SK-N-SH treated with all-trans-retinoic acid at 6 μM for 48 hours (cell line): ENCODE results near the gene PLRG1.
A peak's percentile ranks its signal among the peaks of the same experiment; 100 is the strongest.
"Not testable (repeated sequence)": the region's sequence is repeated elsewhere in the genome, so short reads cannot be mapped to it uniquely, and the experiment has no call there.

Experiments
- ATAC-seq: fragments of 200-7000 bp; cut with Tn5 transposase; 3 replicates; pipeline ENCODE4 v1.9.1; 2020; ENCODE audit warnings: mild to moderate bottlenecking, moderate library complexity
- ARNTL ChIP-seq: fragments of 450-650 bp; formaldehyde crosslinking; IDR thresholded peaks from 2 replicates; pipeline ENCODE4 v1.5.0; 2020; ENCODE audit warnings: low read depth, mild to moderate bottlenecking, moderate library complexity, borderline replicate concordance
- BACH2 ChIP-seq: fragments of 250-450 bp; sonication (Bioruptor Pico); IDR thresholded peaks from 2 replicates; pipeline ENCODE4 v1.9.0; 2021; ENCODE audit warnings: mild to moderate bottlenecking, borderline replicate concordance
- CSDC2 ChIP-seq: fragments of 250-450 bp; sonication (Bioruptor Pico); IDR thresholded peaks from 2 replicates; pipeline ENCODE4 v1.5.0; 2020; ENCODE audit warnings: mild to moderate bottlenecking, moderate library complexity
- ESRRG ChIP-seq: fragments of 250-450 bp; sonication (Bioruptor Pico); IDR thresholded peaks from 2 replicates; pipeline ENCODE4 v1.6.1; 2021; ENCODE audit warnings: mild to moderate bottlenecking
- ISL1 ChIP-seq: fragments of 250-450 bp; sonication (Bioruptor Pico); IDR thresholded peaks from 2 replicates; pipeline ENCODE4 v2.1.2; 2022; ENCODE audit warnings: mild to moderate bottlenecking, moderate library complexity
- OSR1 ChIP-seq: fragments of 250-450 bp; sonication (Bioruptor Pico); IDR thresholded peaks from 2 replicates; pipeline ENCODE4 v1.8.0; 2022; ENCODE audit warnings: moderate library complexity, mild to moderate bottlenecking, inconsistent platforms
- PPARA ChIP-seq: fragments of 250-450 bp; sonication (Bioruptor Pico); IDR thresholded peaks from 2 replicates; pipeline ENCODE4 v1.5.0; 2020; ENCODE audit warnings: mild to moderate bottlenecking, borderline replicate concordance
- SNAI2 ChIP-seq: fragments of 250-450 bp; sonication (Bioruptor Pico); IDR thresholded peaks from 2 replicates; pipeline ENCODE4 v1.5.0; 2020; ENCODE audit warnings: mild to moderate bottlenecking, moderate library complexity
- TOX ChIP-seq: fragments of 250-450 bp; sonication (Bioruptor Pico); IDR thresholded peaks from 2 replicates; pipeline ENCODE4 v1.8.0; 2021; ENCODE audit warnings: mild to moderate bottlenecking, moderate library complexity, borderline replicate concordance
- ZC3H10 ChIP-seq: fragments of 250-450 bp; sonication (Bioruptor Pico); IDR thresholded peaks from 2 replicates; pipeline ENCODE4 v1.5.1; 2021; ENCODE audit warnings: mild to moderate bottlenecking, moderate library complexity
- ZFP3 ChIP-seq: fragments of 250-450 bp; sonication (Bioruptor Pico); IDR thresholded peaks from 2 replicates; pipeline ENCODE4 v1.5.0; 2020; ENCODE audit warnings: mild to moderate bottlenecking, moderate library complexity
- ZNF70 ChIP-seq: fragments of 450-650 bp; formaldehyde crosslinking; IDR thresholded peaks from 2 replicates; pipeline ENCODE4 v1.5.0; 2020; ENCODE audit warnings: mild to moderate bottlenecking, moderate library complexity
- ZNF8 ChIP-seq: fragments of 450-650 bp; formaldehyde crosslinking; IDR thresholded peaks from 2 replicates; pipeline ENCODE4 v1.5.0; 2020; ENCODE audit warnings: mild to moderate bottlenecking, moderate library complexity
- TF ChIP-seq, protein P1 (sequence below): fragments of 250-450 bp; sonication (Bioruptor Pico); IDR thresholded peaks from 2 replicates; pipeline ENCODE4 v1.8.0; 2021; ENCODE audit warnings: low read depth, mild to moderate bottlenecking, moderate library complexity, borderline replicate concordance
- TF ChIP-seq, protein P2 (sequence below): fragments of 250-450 bp; sonication (Bioruptor Pico); IDR thresholded peaks from 2 replicates; pipeline ENCODE4 v1.5.1; 2020; ENCODE audit warnings: low read depth, mild to moderate bottlenecking, moderate library complexity
- TF ChIP-seq, protein P3 (sequence below): fragments of 250-450 bp; sonication (Bioruptor Pico); IDR thresholded peaks from 2 replicates; pipeline ENCODE4 v1.5.0; 2020; ENCODE audit warnings: mild to moderate bottlenecking, moderate library complexity
- TF ChIP-seq, protein P4 (sequence below): fragments of 250-450 bp; sonication (Bioruptor Pico); IDR thresholded peaks from 2 replicates; pipeline ENCODE4 v1.5.1; 2021; ENCODE audit warnings: mild to moderate bottlenecking, moderate library complexity
- TF ChIP-seq, protein P5 (sequence below): fragments of 250-450 bp; sonication (Bioruptor Pico); IDR thresholded peaks from 2 replicates; pipeline ENCODE4 v1.8.0; 2020; ENCODE audit warnings: mild to moderate bottlenecking, moderate library complexity, borderline replicate concordance

The PLRG1 gene

DNA sequence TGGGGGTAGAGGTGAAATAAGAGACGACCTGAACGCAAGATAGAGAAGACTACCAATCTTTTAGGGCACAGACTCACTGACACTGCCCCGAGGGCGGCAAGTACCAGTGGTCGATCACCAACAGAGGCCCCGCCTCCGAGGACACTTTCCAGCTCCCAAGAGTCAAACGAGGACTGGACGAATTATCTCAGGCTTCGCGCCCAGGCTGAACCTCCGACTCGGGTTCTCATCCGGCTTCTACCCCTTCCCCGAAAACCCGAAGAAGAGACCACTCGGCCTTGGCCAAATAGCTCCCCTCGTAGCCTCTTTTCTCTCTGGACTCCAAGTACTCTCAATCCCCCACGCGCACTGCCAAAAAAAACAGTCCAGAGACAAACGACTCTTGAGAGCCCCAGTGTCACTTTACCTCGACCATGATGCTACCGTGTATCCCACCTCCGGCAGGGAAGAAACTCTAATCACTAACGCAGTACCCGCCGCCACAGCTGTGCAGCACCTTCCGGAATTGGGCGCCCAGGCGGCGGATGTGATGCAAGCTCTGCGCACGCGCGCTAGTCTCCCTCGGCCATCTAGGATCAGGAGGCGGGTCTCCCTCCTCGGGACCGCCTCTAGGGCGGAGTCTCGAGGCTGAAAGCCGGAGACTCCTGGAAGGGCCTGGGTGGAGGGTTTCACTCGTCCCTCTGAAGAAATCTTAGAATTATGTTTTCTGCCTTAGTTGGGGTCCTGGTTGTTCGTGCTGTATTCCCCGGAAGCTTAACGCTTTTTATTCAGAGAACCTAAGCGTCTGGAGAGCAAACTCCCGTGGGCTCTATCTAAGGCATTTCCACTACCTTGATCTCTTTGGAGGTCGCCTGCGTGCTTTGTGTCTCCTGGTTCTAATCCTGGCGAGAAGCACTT, at the start of gene PLRG1:
Gene PLRG1, minus strand, starts transcription at position 507 of the 897 bp plus-strand sequence. Its CDS starts 92 bp downstream, at position 415.
- no peak for TF ChIP-seq ZFP3
- no peak for TF ChIP-seq PPARA (CRISPR knock-in tag)
- TF ChIP-seq ZNF70, result no peak
- no peak for TF ChIP-seq ARNTL (CRISPR knock-in tag)
- TF ChIP-seq, protein P1, sequence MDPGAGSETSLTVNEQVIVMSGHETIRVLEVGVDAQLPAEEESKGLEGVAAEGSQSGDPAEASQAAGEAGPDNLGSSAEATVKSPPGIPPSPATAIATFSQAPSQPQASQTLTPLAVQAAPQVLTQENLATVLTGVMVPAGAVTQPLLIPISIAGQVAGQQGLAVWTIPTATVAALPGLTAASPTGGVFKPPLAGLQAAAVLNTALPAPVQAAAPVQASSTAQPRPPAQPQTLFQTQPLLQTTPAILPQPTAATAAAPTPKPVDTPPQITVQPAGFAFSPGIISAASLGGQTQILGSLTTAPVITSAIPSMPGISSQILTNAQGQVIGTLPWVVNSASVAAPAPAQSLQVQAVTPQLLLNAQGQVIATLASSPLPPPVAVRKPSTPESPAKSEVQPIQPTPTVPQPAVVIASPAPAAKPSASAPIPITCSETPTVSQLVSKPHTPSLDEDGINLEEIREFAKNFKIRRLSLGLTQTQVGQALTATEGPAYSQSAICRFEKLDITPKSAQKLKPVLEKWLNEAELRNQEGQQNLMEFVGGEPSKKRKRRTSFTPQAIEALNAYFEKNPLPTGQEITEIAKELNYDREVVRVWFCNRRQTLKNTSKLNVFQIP, result no peak
- TF ChIP-seq CSDC2, result no peak
- TF ChIP-seq OSR1 (CRISPR knock-in tag), result no peak
- TF ChIP-seq SNAI2 (CRISPR knock-in tag), result no peak
- TF ChIP-seq, protein P2, sequence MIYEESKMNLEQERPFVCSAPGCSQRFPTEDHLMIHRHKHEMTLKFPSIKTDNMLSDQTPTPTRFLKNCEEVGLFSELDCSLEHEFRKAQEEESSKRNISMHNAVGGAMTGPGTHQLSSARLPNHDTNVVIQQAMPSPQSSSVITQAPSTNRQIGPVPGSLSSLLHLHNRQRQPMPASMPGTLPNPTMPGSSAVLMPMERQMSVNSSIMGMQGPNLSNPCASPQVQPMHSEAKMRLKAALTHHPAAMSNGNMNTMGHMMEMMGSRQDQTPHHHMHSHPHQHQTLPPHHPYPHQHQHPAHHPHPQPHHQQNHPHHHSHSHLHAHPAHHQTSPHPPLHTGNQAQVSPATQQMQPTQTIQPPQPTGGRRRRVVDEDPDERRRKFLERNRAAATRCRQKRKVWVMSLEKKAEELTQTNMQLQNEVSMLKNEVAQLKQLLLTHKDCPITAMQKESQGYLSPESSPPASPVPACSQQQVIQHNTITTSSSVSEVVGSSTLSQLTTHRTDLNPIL (CRISPR knock-in tag), result no peak
- no peak for TF ChIP-seq ZC3H10 (CRISPR knock-in tag)
- no peak for TF ChIP-seq BACH2 (CRISPR knock-in tag)
- TF ChIP-seq TOX (CRISPR knock-in tag), result no peak
- TF ChIP-seq ESRRG (CRISPR knock-in tag), result no peak
- peak; percentile 99 for ATAC-seq

DNA sequence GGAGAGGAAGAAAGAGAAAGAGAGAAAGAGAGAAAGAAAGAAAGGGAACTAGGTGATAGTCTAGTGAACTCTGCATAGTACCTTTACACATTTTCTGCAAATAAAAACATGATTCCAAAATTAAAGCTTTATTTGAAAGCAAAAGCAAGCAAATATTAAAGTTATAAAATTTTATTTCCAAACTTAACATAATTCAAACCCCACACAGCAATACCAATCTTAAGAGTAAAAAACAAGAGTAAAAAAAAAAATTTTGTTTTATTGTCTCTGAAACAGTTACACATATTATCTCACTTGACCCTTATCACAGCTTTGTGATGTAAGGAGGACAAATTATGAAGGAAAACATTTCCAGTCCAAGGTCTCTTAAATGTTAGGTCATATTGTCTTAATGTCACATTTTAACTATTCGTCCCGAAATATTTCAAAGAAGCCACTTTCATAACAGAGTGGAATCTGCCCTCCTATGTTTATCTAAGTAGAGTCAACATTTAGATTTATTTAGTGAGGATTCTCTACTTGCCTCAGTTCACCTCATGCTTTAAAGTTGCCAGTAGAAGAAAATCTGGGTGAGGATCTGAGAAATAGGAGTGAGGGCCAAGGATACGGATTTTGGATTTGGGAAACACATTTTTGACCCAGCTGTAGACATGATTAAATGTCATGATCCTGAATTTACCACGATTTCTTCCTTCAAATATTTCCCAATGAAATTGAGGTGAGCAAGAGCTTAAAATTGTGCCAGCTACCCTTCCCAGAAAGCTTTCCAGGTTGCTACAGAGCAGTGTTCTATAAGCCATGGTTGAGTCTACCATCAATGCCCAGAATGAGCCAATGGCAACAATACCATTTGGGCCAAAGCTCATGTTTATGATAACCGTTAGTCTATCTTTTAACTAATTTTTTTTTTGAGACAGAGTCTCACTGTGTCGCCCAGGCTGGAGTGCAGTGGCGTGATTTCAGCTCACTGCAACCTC, 47.9 kb upstream of the PLRG1 start:
- ATAC-seq, result no peak
- no peak for TF ChIP-seq ZNF8 (CRISPR knock-in tag)
- TF ChIP-seq ZNF70, result no peak
- TF ChIP-seq ISL1 (CRISPR knock-in tag), result no peak
- TF ChIP-seq OSR1 (CRISPR knock-in tag), result no peak
- TF ChIP-seq, protein P1, result no peak
- TF ChIP-seq BACH2 (CRISPR knock-in tag), result no peak
- TF ChIP-seq, protein P3, sequence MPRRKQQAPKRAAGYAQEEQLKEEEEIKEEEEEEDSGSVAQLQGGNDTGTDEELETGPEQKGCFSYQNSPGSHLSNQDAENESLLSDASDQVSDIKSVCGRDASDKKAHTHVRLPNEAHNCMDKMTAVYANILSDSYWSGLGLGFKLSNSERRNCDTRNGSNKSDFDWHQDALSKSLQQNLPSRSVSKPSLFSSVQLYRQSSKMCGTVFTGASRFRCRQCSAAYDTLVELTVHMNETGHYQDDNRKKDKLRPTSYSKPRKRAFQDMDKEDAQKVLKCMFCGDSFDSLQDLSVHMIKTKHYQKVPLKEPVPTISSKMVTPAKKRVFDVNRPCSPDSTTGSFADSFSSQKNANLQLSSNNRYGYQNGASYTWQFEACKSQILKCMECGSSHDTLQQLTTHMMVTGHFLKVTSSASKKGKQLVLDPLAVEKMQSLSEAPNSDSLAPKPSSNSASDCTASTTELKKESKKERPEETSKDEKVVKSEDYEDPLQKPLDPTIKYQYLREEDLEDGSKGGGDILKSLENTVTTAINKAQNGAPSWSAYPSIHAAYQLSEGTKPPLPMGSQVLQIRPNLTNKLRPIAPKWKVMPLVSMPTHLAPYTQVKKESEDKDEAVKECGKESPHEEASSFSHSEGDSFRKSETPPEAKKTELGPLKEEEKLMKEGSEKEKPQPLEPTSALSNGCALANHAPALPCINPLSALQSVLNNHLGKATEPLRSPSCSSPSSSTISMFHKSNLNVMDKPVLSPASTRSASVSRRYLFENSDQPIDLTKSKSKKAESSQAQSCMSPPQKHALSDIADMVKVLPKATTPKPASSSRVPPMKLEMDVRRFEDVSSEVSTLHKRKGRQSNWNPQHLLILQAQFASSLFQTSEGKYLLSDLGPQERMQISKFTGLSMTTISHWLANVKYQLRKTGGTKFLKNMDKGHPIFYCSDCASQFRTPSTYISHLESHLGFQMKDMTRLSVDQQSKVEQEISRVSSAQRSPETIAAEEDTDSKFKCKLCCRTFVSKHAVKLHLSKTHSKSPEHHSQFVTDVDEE, result no peak
- TF ChIP-seq, protein P4, sequence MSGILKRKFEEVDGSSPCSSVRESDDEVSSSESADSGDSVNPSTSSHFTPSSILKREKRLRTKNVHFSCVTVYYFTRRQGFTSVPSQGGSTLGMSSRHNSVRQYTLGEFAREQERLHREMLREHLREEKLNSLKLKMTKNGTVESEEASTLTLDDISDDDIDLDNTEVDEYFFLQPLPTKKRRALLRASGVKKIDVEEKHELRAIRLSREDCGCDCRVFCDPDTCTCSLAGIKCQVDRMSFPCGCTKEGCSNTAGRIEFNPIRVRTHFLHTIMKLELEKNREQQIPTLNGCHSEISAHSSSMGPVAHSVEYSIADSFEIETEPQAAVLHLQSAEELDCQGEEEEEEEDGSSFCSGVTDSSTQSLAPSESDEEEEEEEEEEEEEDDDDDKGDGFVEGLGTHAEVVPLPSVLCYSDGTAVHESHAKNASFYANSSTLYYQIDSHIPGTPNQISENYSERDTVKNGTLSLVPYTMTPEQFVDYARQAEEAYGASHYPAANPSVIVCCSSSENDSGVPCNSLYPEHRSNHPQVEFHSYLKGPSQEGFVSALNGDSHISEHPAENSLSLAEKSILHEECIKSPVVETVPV (CRISPR knock-in tag), result no peak
- TF ChIP-seq ZFP3, result no peak
- TF ChIP-seq, protein P5, sequence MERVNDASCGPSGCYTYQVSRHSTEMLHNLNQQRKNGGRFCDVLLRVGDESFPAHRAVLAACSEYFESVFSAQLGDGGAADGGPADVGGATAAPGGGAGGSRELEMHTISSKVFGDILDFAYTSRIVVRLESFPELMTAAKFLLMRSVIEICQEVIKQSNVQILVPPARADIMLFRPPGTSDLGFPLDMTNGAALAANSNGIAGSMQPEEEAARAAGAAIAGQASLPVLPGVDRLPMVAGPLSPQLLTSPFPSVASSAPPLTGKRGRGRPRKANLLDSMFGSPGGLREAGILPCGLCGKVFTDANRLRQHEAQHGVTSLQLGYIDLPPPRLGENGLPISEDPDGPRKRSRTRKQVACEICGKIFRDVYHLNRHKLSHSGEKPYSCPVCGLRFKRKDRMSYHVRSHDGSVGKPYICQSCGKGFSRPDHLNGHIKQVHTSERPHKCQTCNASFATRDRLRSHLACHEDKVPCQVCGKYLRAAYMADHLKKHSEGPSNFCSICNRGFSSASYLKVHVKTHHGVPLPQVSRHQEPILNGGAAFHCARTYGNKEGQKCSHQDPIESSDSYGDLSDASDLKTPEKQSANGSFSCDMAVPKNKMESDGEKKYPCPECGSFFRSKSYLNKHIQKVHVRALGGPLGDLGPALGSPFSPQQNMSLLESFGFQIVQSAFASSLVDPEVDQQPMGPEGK, result no peak
- TF ChIP-seq ESRRG (CRISPR knock-in tag), result no peak
- TF ChIP-seq PPARA (CRISPR knock-in tag), result no peak
- no peak for TF ChIP-seq CSDC2

DNA sequence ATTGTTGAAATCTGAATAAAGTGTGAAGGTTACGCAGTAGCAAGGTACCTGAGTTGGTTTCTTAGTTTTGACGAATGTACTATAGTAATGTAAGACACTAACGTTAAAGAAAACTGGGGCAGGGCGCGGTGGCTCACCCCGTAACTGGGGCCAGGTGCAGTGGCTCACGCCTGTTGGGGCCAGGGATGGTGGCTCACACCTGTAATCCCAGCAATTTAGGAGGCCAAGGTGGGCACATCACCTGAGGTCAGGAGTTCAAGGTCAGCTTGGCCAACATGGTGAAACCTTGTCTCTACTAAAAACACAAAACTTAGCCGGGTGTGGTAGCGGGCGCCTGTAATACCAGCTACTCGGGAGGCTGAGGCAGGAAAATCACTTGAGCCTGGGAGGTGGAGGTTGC, 47.1 kb upstream of the PLRG1 start:
- ATAC-seq, result not testable (repeated sequence)
